Hepatocyte (in vitro differentiated cells): ENCODE data around the gene RNU5D-1.

Source experiments
- EZH2phosphoT487 ChIP-seq: fragments of 200-600 bp; sonication (generic); IDR thresholded peaks from one replicate; pipeline ENCODE4 v1.6.1; 2018; ENCODE audit warnings: antibody characterized with exemption, mild to moderate bottlenecking, low read depth, moderate library complexity; ENCODE audit not compliant: unreplicated experiment, severe bottlenecking
- TF ChIP-seq, protein P1 (sequence below): fragments of 200-600 bp; sonication (generic); IDR thresholded peaks from 2 replicates; pipeline ENCODE4 v1.5.1; 2016; ENCODE audit warnings: antibody characterized with exemption, mild to moderate bottlenecking; ENCODE audit not compliant: poor library complexity

DNA sequence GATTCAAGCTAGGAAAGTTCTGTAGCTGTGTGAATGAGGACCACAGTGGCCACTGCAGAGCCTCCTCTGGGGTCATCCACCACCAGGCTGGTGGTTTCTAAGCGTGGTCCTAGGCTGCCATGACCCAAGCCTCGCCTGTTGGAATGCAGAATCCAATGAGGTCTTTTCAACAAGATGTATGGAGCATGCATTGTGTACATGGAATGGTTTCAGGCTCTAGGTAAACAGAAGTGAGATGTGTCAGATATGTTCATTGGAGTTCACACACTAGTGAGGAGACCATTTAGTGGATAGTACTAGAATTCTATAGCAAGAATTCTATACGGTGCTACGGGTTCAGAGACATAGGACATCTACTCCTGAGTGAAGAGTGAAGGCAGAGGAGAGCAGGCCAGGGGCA lies 10.7 kb downstream of the RNU5D-1 start:
- TF ChIP-seq, protein P1, sequence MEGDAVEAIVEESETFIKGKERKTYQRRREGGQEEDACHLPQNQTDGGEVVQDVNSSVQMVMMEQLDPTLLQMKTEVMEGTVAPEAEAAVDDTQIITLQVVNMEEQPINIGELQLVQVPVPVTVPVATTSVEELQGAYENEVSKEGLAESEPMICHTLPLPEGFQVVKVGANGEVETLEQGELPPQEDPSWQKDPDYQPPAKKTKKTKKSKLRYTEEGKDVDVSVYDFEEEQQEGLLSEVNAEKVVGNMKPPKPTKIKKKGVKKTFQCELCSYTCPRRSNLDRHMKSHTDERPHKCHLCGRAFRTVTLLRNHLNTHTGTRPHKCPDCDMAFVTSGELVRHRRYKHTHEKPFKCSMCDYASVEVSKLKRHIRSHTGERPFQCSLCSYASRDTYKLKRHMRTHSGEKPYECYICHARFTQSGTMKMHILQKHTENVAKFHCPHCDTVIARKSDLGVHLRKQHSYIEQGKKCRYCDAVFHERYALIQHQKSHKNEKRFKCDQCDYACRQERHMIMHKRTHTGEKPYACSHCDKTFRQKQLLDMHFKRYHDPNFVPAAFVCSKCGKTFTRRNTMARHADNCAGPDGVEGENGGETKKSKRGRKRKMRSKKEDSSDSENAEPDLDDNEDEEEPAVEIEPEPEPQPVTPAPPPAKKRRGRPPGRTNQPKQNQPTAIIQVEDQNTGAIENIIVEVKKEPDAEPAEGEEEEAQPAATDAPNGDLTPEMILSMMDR, result no peak
- TF ChIP-seq EZH2phosphoT487, result no peak
